ENCODE measurements around the gene VEGFA.

DNA sequence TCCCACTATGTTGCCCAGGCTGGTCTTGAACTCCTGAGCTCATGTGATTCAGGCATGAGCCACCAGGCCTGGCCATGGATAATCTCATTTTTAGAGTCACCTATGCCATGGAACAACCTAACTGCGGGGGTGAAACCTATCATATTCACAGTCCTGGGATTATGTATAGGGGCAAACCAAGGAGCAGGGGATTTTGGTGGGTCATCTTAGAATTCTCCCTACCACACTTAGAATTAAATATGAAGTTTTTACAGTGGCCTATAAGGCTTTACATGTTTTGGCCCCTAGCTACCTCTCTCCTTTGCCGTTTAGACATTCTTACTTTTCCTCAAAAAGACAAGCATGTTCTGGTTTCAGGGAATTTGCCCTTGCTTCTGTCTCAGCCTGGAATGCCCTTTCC lies 20.6 kb upstream of the VEGFA start:
- TF ChIP-seq, protein P1, sequence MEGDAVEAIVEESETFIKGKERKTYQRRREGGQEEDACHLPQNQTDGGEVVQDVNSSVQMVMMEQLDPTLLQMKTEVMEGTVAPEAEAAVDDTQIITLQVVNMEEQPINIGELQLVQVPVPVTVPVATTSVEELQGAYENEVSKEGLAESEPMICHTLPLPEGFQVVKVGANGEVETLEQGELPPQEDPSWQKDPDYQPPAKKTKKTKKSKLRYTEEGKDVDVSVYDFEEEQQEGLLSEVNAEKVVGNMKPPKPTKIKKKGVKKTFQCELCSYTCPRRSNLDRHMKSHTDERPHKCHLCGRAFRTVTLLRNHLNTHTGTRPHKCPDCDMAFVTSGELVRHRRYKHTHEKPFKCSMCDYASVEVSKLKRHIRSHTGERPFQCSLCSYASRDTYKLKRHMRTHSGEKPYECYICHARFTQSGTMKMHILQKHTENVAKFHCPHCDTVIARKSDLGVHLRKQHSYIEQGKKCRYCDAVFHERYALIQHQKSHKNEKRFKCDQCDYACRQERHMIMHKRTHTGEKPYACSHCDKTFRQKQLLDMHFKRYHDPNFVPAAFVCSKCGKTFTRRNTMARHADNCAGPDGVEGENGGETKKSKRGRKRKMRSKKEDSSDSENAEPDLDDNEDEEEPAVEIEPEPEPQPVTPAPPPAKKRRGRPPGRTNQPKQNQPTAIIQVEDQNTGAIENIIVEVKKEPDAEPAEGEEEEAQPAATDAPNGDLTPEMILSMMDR (conservative IDR thresholded peaks at IDR 0.05), result no peak
- no peak for TF ChIP-seq ZFX (IDR thresholded peaks at IDR 0.05)
